Heart right ventricle (tissue), 16 donors: Measurements from ENCODE around the gene LCMT2. TPM values are rescaled to one million over a fixed set of nuclear protein-coding genes. Genes with fewer than 3 reads are reported as not detected.

Experiments
- ATAC-seq, 8 donors: fragments of 200-7000 bp; cut with Tn5 transposase; one replicate each; pipeline ENCODE4 v1.9.1; 2020; ENCODE audit warnings: mild to moderate bottlenecking in 8 of 8, moderate library complexity in 8 of 8, moderate number of reproducible peaks in 1 of 8
- DNase-seq, 2 donors: peaks; one replicate each; pipeline ENCODE4 v3.0.0-alpha.2; 2020
- H3K27ac ChIP-seq, 10 donors: fragments of 200-600 bp; sonication (generic) in 2 of 10; one replicate each; pipeline versions ENCODE4 v1.5.0 to v1.8.0; 2020 to 2022; ENCODE audit warnings: mild to moderate bottlenecking in 3 of 10
- H3K27me3 ChIP-seq, 7 donors: fragments of 200-600 bp; one replicate each; pipeline ENCODE4 v1.8.0; 2021 to 2022; ENCODE audit warnings: mild to moderate bottlenecking in 2 of 7
- H3K36me3 ChIP-seq, 9 donors: fragments of 200-600 bp; sonication (generic) in 1 of 9; one replicate each; pipeline versions ENCODE4 v1.5.0 to v1.8.0; 2020 to 2022; ENCODE audit warnings: mild to moderate bottlenecking in 2 of 9
- H3K4me1 ChIP-seq, 9 donors: fragments of 200-600 bp; sonication (generic) in 1 of 9; one replicate each; pipeline versions ENCODE4 v1.5.0 to v1.8.0; 2020 to 2022; ENCODE audit warnings: mild to moderate bottlenecking in 4 of 9
- H3K4me3 ChIP-seq, 10 donors: fragments of 200-600 bp; sonication (generic) in 2 of 10; one replicate each; pipeline versions ENCODE4 v1.5.0 to v1.8.0; 2020 to 2022; ENCODE audit warnings: mild to moderate bottlenecking in 7 of 10, moderate library complexity in 2 of 10
- H3K9me3 ChIP-seq, 11 donors: fragments of 200-600 bp in 10 of 11; sonication (generic) in 2 of 11; one replicate each; pipeline versions ENCODE4 v1.5.0 to v1.8.0; 2013 to 2022; ENCODE audit warnings: mild to moderate bottlenecking in 2 of 11, control low read depth in 1 of 11, moderate library complexity in 1 of 11
- WGBS, 2 donors: extraction: QIAGEN DNeasy Blood & Tissue Kit; methylation state at CpG; one replicate each; pipeline ENCODE4 v1.1.7; 2013; ENCODE audit warnings: inconsistent platforms in 1 of 2; 5-methylcytosine and 5-hydroxymethylcytosine counted together
- intact Hi-C, 10 donors: fragments of 100-400 bp; cut with DNase I; formaldehyde crosslinking; loops; one replicate each; pipeline versions ENCODE4 v1.11.1 to v1.14.2; 2022
- polyA plus RNA-seq, 2 donors: library from polyadenylated mRNA; stranded (reverse); fragments of 200-250 nt; gene quantifications; one replicate each; pipeline ENCODE4 v1.2.3, GENCODE V29; 2013
- total RNA-seq, 10 donors: library from RNA; stranded (reverse); fragmentation: NEBNext Ultra II Directional in 3 of 10; extraction: Animal tissue kit (Norgen Biotek cat#: 25700) in 3 of 10; gene quantifications; one replicate each; pipeline versions ENCODE4 v1.2.1 to v1.2.4, GENCODE V29; 2021 to 2023
- TF ChIP-seq, protein P1 (sequence below), 9 donors: fragments of 200-600 bp; sonication (generic) in 2 of 9; IDR thresholded peaks; one replicate each; pipeline versions ENCODE4 v1.5.0 to v1.8.0; 2021 to 2022; ENCODE audit warnings: antibody characterized with exemption in 9 of 9, mild to moderate bottlenecking in 5 of 9, moderate library complexity in 1 of 9
- donor health status: Arrhythmogenic right ventricular cardiomyopathy.
- donor health status: ischemic (EF 13 %, LVEDD 7.1; RV severe dilation, severe dysfunction).
- donor health status: healthy with polysubstance abuse.
- donor health status: DM: no; HTN: yes; CAD: no.
- donor health status: DM: no; HTN: no; CAD: no.
- donor health status: ischemic (EF 25% LVEDD 6.9; RV normal size, moderate dysfunction).
- donor health status: ischemic (EF 25% LVEDD 5.7; RV mildly dilated, moderate dysfunction).
- donor health status: healthy.
- donor health status: DM: yes; HTN: yes; CAD: no.
- donor health status: Ischemic cardiomyopathy.
- donor health status: ischemic (EF 35%, LVEDD 5.7; RV mildly dilated, moderate dysfunction).
- donor health status: nonischemic (EF 11% LVEDD 7.7; RV severe dilation, severe dysfunction).
- donor health status: DM: yes; HTN: yes; CAD: no.
- donor health status: PGD.
- donor health status: ischemic (EF 29% LVEDD 5.4; RV normal size, mild dysfunction).
- donor health status: nonischemic (EF 23%, LVEDD 6.1; RV moderate dilation, normal function).

Gene LCMT2
- total and polyA plus RNA-seq, 12 donors = 1.5 to 8.7 (median 6.1) TPM

DNA sequence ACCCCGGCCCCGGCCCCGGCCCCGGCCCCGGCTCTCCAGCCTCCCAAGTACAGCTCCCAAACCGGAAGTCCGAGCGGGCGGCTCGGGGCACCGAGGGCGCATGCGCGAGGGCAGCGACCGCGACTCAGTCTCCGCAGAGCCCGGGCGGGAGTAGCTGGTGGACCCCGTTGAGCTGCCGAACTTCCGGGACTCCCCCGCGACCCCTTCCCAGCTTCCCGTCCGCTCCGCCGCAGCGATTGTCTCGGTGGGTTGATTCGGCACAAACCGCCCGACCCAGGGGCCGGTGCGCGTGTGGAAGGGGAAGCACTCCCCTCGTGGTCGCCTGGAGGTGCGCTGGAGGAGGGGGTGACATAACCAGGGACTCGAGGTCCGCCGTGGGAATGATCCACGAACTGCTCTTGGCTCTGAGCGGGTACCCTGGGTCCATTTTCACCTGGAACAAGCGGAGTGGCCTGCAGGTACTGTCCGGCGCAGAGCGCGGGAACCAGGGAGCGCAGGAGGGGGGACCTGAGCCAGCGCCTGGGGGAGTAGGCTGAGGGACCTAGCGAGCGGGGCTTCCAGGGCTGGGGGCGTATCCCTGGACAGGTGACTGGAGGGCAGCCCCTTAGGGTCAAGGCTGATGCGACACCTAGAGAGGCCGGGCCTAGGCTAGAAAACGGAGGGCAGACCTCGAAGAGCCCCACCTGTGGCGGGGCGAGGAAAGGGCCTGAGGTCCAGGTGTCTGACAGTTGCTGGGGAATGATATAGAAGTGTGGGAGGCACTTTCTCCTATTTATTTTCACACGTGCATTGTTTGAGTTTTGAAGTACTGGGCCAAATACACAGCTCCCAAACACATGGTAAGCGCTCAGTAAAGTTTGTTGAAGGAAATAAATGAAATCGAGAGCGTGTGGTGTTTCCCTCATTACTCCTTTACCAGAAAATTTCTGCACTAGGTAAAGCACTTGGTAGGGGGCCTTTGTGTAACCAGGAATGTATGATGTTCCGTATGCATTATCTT, 40.9 kb upstream of the LCMT2 start, which contains the start of the genes TUBGCP4 and ZSCAN29:
Gene TUBGCP4 (plus strand): TSS at position 127 of the 1,000 bp plus-strand sequence. CDS start 254 bp downstream, at position 381.
Gene ZSCAN29 (minus strand): TSS at position 69 of the 1,000 bp plus-strand sequence. CDS start 1,130 bp downstream, outside the sequence.
- peak; percentile 95 to 98 (median 96) for ATAC-seq
- H3K27me3 ChIP-seq = no peaks in the 10 kb centered on the region
- intact Hi-C loops = loop anchor here in 1 of 10 donors (5.0 to 10.0 kb wide), 2 partner anchors 39 to 144 kb away; partner anchors contain the start of genes LCMT2 and MAP1A
- WGBS, 2 donors = 3% methylated on average over 66 of the region's 66 CpGs
- DNase-seq = peak; percentile 75 to 87
- H3K36me3 ChIP-seq = peaks cover 0 to 24% (median 12%) of the 10 kb centered on the region in 9 donors
- H3K4me1 ChIP-seq = peaks cover 10 to 44% (median 27%) of the 10 kb centered on the region in 9 donors
- H3K9me3 ChIP-seq = peaks cover 0 to under 1% (median 0%) of the 10 kb centered on the region in 11 donors
- peak within 1 kb of the TSS; percentile 9 to 92 (median 79) for H3K27ac ChIP-seq
- H3K4me3 ChIP-seq = peak within 1 kb of the TSS; percentile 59 to 100 (median 94)
- TF ChIP-seq, protein P1, sequence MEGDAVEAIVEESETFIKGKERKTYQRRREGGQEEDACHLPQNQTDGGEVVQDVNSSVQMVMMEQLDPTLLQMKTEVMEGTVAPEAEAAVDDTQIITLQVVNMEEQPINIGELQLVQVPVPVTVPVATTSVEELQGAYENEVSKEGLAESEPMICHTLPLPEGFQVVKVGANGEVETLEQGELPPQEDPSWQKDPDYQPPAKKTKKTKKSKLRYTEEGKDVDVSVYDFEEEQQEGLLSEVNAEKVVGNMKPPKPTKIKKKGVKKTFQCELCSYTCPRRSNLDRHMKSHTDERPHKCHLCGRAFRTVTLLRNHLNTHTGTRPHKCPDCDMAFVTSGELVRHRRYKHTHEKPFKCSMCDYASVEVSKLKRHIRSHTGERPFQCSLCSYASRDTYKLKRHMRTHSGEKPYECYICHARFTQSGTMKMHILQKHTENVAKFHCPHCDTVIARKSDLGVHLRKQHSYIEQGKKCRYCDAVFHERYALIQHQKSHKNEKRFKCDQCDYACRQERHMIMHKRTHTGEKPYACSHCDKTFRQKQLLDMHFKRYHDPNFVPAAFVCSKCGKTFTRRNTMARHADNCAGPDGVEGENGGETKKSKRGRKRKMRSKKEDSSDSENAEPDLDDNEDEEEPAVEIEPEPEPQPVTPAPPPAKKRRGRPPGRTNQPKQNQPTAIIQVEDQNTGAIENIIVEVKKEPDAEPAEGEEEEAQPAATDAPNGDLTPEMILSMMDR (IDR thresholded peaks at IDR 0.05) = peak in 5 of 9 donors; percentile 18 to 42 (median 33)

DNA sequence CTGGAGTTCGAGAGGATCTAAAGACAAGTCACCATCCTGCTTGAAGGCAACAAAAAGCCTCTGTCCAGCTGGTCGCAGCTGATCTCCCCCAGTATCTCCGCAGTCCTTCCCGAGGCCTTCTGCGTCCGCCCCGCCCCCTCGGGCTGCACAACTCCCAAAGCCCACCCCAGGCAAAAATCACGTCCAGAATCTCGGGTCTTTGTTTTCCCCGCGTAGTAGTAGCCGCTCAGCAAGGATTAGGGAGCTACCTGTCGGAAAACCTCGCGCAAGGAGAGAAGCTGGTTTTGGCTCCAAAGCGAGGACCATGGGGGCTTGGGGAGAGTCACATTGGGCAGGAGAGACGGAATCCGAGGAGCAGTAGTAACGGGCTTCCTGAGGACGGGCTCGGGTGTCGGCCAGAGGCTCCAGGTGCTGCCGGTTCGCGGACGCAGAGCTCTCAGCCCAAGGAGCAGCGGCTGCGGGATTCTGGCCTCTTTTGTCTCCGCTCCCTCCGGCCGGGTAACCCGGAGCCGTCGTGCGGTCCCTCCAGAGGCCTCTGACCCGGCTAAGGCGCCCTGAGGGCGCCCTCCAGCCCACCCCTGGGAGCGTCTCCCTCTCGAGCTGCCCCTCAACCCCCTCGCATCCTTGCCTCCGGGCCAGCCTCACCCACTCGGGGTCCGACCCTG, 40.1 kb upstream of the LCMT2 start:
- Histone ChIP-seq H3K4me1 (peaks cover 10 to 44% (median 27%) of the 10 kb centered on the region in 9 donors), H3K27ac (peak overlapping the region; percentile 9 to 92 (median 79)), H3K36me3 (peaks cover 0 to 33% (median 14%) of the 10 kb centered on the region in 9 donors), H3K27me3 (no peaks in the 10 kb centered on the region), H3K9me3 (peaks cover 0 to 8% (median 0%) of the 10 kb centered on the region in 11 donors), H3K4me3 (peak overlapping the region; percentile 59 to 100 (median 94))
- ATAC-seq (peak; percentile 21 to 73 (median 62)), DNase-seq (peak in 1 of 2 donors; percentile 20)
- 1% methylated on average over 45 of the region's 45 CpGs for WGBS, 2 donors
- intact Hi-C loops = loop anchor here in 1 of 10 donors (5.0 to 10.0 kb wide), 2 partner anchors 38 to 144 kb away; partner anchors contain the start of genes LCMT2 and MAP1A
- TF ChIP-seq, protein P1 (IDR thresholded peaks at IDR 0.05) = no peak

DNA sequence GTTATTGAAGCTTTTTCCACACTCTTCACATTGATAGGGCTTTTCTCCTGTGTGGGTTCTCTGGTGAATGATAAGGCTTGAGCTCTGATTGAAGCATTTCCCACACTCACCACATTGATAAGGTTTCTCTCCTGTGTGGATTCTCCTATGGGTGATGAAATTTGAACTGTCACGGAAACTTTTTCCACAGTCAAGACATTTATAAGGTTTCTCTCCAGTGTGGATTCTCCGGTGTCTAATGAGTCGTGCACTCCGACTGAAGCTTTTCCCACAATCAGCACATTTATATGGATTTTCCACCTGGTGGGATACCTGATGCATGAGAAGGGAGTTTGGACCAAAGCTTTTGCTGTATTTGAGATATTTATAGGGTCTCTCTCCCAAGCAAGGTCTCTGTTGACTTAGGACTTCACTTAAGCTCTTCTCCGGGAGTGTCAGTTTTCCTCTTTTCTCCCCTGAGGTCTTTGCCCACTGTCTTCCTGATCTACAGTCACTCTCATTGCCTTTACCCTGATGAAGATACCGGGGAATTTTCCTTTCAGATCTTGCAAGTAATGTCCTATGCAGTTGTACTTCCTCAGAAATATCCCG, 31.0 kb upstream of the LCMT2 start:
- Histone ChIP-seq H3K27me3 (no peaks in the 10 kb centered on the region), H3K9me3 (peaks cover 0 to 89% (median 43%) of the 10 kb centered on the region in 11 donors), H3K36me3 (peaks cover 8 to 98% (median 71%) of the 10 kb centered on the region in 9 donors), H3K4me3 (no peak overlapping the region), H3K27ac (no peak overlapping the region), H3K4me1 (peaks cover 0 to 5% (median 0%) of the 10 kb centered on the region in 9 donors)
- whole genome bisulfite sequencing, 2 donors = 97 to 98% methylated on average over 7 of the region's 7 CpGs
- no peak for ATAC-seq
- TF ChIP-seq, protein P1 (IDR thresholded peaks at IDR 0.05) = no peak
- intact Hi-C loops = no loop called here
- no peak for DNase-seq
